ENCODE data around the gene VEPH1.
"Not testable (repeated sequence)": the region's sequence is repeated elsewhere in the genome, so short reads cannot be mapped to it uniquely, and the experiment has no call there.

Gene VEPH1

GRCh38 chr3:157329551-157329950 is 173.7 kb downstream of the VEPH1 start:
- DNase-seq (ENCODE audit: insufficient read length, low spot score) (no peak), FAIRE-seq (no peak)
- TF ChIP-seq POLR2AphosphoS5 (IDR thresholded peaks at IDR 0.05; ENCODE audit: low read depth, low read length) (no peak), POU2F2 (IDR thresholded peaks at IDR 0.05; ENCODE audit: low read depth, low read length) (no peak), TAF1 (IDR thresholded peaks at IDR 0.05; ENCODE audit: low read depth, low read length) (no peak), PAX5 (IDR thresholded peaks at IDR 0.05; ENCODE audit: insufficient read depth, low read length, severe bottlenecking) (no peak), POLR2A (IDR thresholded peaks at IDR 0.05; ENCODE audit: low read depth, low read length) (no peak), SPI1 (IDR thresholded peaks at IDR 0.05; ENCODE audit: low read depth, low read length) (no peak)

- DNase-seq (ENCODE audit: insufficient read length, low spot score) (no peak), FAIRE-seq (no peak)
- TF ChIP-seq SPI1 (IDR thresholded peaks at IDR 0.05; ENCODE audit: low read depth, low read length) (no peak), TAF1 (IDR thresholded peaks at IDR 0.05; ENCODE audit: low read depth, low read length) (no peak), PAX5 (IDR thresholded peaks at IDR 0.05; ENCODE audit: insufficient read depth, low read length, severe bottlenecking) (no peak), POU2F2 (IDR thresholded peaks at IDR 0.05; ENCODE audit: low read depth, low read length) (no peak), POLR2A (IDR thresholded peaks at IDR 0.05; ENCODE audit: low read depth, low read length) (no peak), POLR2AphosphoS5 (IDR thresholded peaks at IDR 0.05; ENCODE audit: low read depth, low read length) (no peak)
Measured at GRCh38 chr3:157327837-157328236, 175.4 kb downstream of the VEPH1 start.

GRCh38 chr3:157327018-157327417 is 176.2 kb downstream of the VEPH1 start:
- FAIRE-seq = no peak
- DNase-seq (ENCODE audit: insufficient read length, low spot score) = no peak
- no peak for TF ChIP-seq POU2F2 (IDR thresholded peaks at IDR 0.05; ENCODE audit: low read depth, low read length)
- no peak for TF ChIP-seq PAX5 (IDR thresholded peaks at IDR 0.05; ENCODE audit: insufficient read depth, low read length, severe bottlenecking)

GRCh38 chr3:157324869-157325268 is 178.3 kb downstream of the VEPH1 start:
- not testable (repeated sequence) for FAIRE-seq; DNase-seq (ENCODE audit: insufficient read length, low spot score)

GRCh38 chr3:157323360-157323759 is 179.9 kb downstream of the VEPH1 start:
- TF ChIP-seq POLR2AphosphoS5 (IDR thresholded peaks at IDR 0.05; ENCODE audit: low read depth, low read length) = no peak
- TF ChIP-seq POU2F2 (IDR thresholded peaks at IDR 0.05; ENCODE audit: low read depth, low read length) = no peak
- no peak for TF ChIP-seq POLR2A (IDR thresholded peaks at IDR 0.05; ENCODE audit: low read depth, low read length)
- no peak for TF ChIP-seq PAX5 (IDR thresholded peaks at IDR 0.05; ENCODE audit: insufficient read depth, low read length, severe bottlenecking)
- TF ChIP-seq SPI1 (IDR thresholded peaks at IDR 0.05; ENCODE audit: low read depth, low read length) = no peak
- no peak for TF ChIP-seq TAF1 (IDR thresholded peaks at IDR 0.05; ENCODE audit: low read depth, low read length)
- FAIRE-seq (no peak), DNase-seq (ENCODE audit: insufficient read length, low spot score) (no peak)

- TF ChIP-seq TAF1 (IDR thresholded peaks at IDR 0.05; ENCODE audit: low read depth, low read length) (no peak), PAX5 (IDR thresholded peaks at IDR 0.05; ENCODE audit: insufficient read depth, low read length, severe bottlenecking) (no peak)
Measured at GRCh38 chr3:157319672-157320071, 183.5 kb downstream of the VEPH1 start.

GRCh38 chr3:157318639-157319288 is 184.5 kb downstream of the VEPH1 start:
- no peak for FAIRE-seq
- TF ChIP-seq PAX5 (IDR thresholded peaks at IDR 0.05; ENCODE audit: insufficient read depth, low read length, severe bottlenecking) (no peak), POLR2A (IDR thresholded peaks at IDR 0.05; ENCODE audit: low read depth, low read length) (no peak)
- DNase-seq (ENCODE audit: insufficient read length, low spot score) = no peak

More at GRCh38 chr3:157319672-157320071, 183.5 kb downstream of the VEPH1 start:
- FAIRE-seq (no peak), DNase-seq (ENCODE audit: insufficient read length, low spot score) (no peak)

- FAIRE-seq (no peak), DNase-seq (ENCODE audit: insufficient read length, low spot score) (no peak)
- TF ChIP-seq POU2F2 (IDR thresholded peaks at IDR 0.05; ENCODE audit: low read depth, low read length) = no peak
- TF ChIP-seq POLR2AphosphoS5 (IDR thresholded peaks at IDR 0.05; ENCODE audit: low read depth, low read length) = no peak
- TF ChIP-seq PAX5 (IDR thresholded peaks at IDR 0.05; ENCODE audit: insufficient read depth, low read length, severe bottlenecking) = no peak
- TF ChIP-seq SPI1 (IDR thresholded peaks at IDR 0.05; ENCODE audit: low read depth, low read length) = no peak
- TF ChIP-seq TAF1 (IDR thresholded peaks at IDR 0.05; ENCODE audit: low read depth, low read length) = no peak
- no peak for TF ChIP-seq POLR2A (IDR thresholded peaks at IDR 0.05; ENCODE audit: low read depth, low read length)
Measured at GRCh38 chr3:157317895-157318294, 185.3 kb downstream of the VEPH1 start.

- TF ChIP-seq POLR2AphosphoS5 (IDR thresholded peaks at IDR 0.05; ENCODE audit: low read depth, low read length) = no peak
- no peak for TF ChIP-seq POU2F2 (IDR thresholded peaks at IDR 0.05; ENCODE audit: low read depth, low read length)
- DNase-seq (ENCODE audit: insufficient read length, low spot score) = no peak
- FAIRE-seq = no peak
Measured at GRCh38 chr3:157313186-157313585, 190.0 kb downstream of the VEPH1 start.

- FAIRE-seq = no peak
- TF ChIP-seq POLR2AphosphoS5 (IDR thresholded peaks at IDR 0.05; ENCODE audit: low read depth, low read length) = no peak
- TF ChIP-seq POLR2A (IDR thresholded peaks at IDR 0.05; ENCODE audit: low read depth, low read length) = no peak
- no peak for TF ChIP-seq POU2F2 (IDR thresholded peaks at IDR 0.05; ENCODE audit: low read depth, low read length)
- no peak for TF ChIP-seq SPI1 (IDR thresholded peaks at IDR 0.05; ENCODE audit: low read depth, low read length)
- TF ChIP-seq TAF1 (IDR thresholded peaks at IDR 0.05; ENCODE audit: low read depth, low read length) = no peak
- TF ChIP-seq PAX5 (IDR thresholded peaks at IDR 0.05; ENCODE audit: insufficient read depth, low read length, severe bottlenecking) = no peak
- DNase-seq (ENCODE audit: insufficient read length, low spot score) = no peak
Measured at GRCh38 chr3:157312376-157312745, 190.9 kb downstream of the VEPH1 start.
